ENCODE measurements around the gene LCN12. TPM values are rescaled to one million over a fixed set of nuclear protein-coding genes. Genes with fewer than 3 reads are reported as not detected.

Gene LCN12
- total RNA-seq, 1 donor from 2014 or later = not detected

DNA sequence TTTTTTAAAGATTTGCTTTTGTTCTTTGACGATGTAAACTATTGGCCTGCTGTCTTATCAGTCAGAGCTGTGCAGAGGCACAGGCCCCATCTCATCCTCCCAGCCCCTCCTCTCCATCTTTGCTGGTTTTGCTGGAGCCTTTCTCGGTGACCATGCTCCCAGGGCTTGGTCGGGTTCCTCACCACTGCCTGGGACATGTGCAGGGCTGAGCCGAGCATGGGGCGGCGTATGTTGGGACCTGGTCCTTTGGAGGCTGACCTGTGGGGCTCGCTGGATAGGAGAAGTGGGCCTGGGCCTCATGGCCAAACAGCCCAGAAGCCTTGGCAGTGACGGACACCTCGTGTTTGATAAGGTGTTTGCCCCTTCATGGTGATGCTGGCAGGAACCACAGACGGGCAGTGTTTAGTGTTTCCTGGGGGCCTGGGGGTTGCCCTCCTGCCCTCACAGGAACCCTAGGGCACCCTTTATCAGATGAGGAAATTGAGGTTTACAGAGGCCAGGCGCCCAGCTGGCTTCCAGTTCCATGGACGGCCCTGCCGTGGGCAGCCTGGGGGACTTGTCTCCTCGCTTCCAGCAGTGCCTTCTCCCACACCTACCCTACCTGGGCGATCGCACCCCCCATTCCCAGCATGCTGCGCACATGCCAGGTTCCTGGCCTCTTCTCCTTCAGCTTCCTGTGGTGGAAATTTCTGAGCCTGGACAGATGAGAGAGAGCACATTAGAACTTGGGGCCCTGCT is 38.2 kb upstream of the LCN12 start:
- TF ChIP-seq EZH2 (IDR thresholded peaks at IDR 0.05) (no peak), EZH2phosphoT487 (IDR thresholded peaks at IDR 0.05) (no peak)
- H3K27ac ChIP-seq = no peak overlapping the region
- Mint-ChIP-seq H3K4me1 (no peaks in the 10 kb centered on the region), H3K27ac (no peak overlapping the region), H3K9me3 (no peaks in the 10 kb centered on the region), H3K4me3 (no peak overlapping the region), H3K36me3 (peaks cover 10% of the 10 kb centered on the region), H3K27me3 (ENCODE audit: insufficient read depth, low read depth) (no peaks in the 10 kb centered on the region)
- H3K9ac ChIP-seq = no peak overlapping the region
- no peaks in the 10 kb centered on the region for H3K36me3 ChIP-seq
- H3K4me3 ChIP-seq = no peak overlapping the region
- no peak overlapping the region for H2AFZ ChIP-seq (replicated peaks)
- no peak for DNase-seq (ENCODE audit: low spot score)
- H3K4me1 ChIP-seq = no peaks in the 10 kb centered on the region
- H3K9me3 ChIP-seq (ENCODE audit: low read depth) = no peaks in the 10 kb centered on the region
- no peaks in the 10 kb centered on the region for H4K20me1 ChIP-seq (ENCODE audit: low read depth)
- H3K27me3 ChIP-seq = no peaks in the 10 kb centered on the region
- H3F3A ChIP-seq (ENCODE audit: low read depth) = no peaks in the 10 kb centered on the region
- no peaks in the 10 kb centered on the region for H3K79me2 ChIP-seq (ENCODE audit: low read depth)
- no peak overlapping the region for H3K4me2 ChIP-seq

- Histone ChIP-seq H3K27ac (no peak overlapping the region), H3K27me3 (no peaks in the 10 kb centered on the region), H3K4me2 (no peak overlapping the region), H3K9me3 (ENCODE audit: low read depth) (no peaks in the 10 kb centered on the region), H3K4me3 (no peak overlapping the region), H3K9ac (no peak overlapping the region), H3F3A (ENCODE audit: low read depth) (no peaks in the 10 kb centered on the region), H4K20me1 (ENCODE audit: low read depth) (no peaks in the 10 kb centered on the region), H2AFZ (replicated peaks) (no peak overlapping the region), H3K79me2 (ENCODE audit: low read depth) (no peaks in the 10 kb centered on the region), H3K4me1 (no peaks in the 10 kb centered on the region), H3K36me3 (no peaks in the 10 kb centered on the region)
- no peak for DNase-seq (ENCODE audit: low spot score)
- Mint-ChIP-seq H3K4me3 (peak overlapping the region; percentile 7), H3K9me3 (no peaks in the 10 kb centered on the region), H3K27ac (no peak overlapping the region), H3K4me1 (no peaks in the 10 kb centered on the region), H3K36me3 (peaks cover 16% of the 10 kb centered on the region), H3K27me3 (ENCODE audit: insufficient read depth, low read depth) (peaks cover 3% of the 10 kb centered on the region)
- TF ChIP-seq EZH2phosphoT487 (IDR thresholded peaks at IDR 0.05) (no peak), EZH2 (IDR thresholded peaks at IDR 0.05) (no peak), CTCF (IDR thresholded peaks at IDR 0.05) (no peak)
These were observed 36.3 kb upstream of the LCN12 start for GRCh38 chr9:136915632-136916329.

DNA sequence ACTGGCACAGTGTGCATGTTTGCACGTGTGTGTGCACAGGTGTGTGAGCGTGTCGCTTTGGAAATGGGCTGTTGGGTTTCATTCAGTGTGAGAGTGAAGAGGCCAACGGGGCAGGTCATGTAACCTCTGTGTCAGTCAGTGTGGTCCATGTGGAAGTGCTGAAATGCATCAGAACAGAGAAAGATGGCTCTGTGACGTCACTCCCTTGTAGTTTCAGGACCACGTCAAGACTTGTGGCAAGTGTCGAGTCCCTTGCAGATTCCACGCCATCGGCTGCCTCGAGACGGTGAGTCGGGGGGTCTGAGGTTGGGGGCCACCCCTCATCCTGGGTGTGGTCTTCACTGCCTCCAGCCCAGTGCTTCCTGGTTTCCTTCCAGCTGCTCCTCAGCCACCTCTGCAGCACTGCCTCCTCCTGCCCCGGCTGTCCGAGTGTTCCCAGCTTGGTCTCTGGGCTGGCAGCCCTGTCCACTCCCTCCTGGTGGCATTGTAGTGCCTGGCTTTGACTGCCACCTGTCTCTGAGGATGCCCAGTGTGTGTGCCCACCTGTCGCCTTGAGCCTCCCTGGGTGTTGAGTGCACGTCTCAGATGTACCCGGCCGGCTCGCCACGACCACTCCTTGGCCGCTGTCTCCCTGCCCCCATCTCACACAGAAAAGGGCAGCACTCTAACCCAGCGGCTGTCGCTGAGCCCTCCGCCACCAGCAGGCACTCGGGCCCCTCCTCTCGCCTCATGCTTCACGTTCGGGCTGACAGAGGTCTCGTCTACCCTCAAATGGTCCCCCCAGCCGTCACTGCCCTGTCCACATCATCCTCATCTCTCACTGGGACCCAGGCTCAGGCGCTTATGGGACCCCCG is 35.5 kb upstream of the LCN12 start:
- no peak for DNase-seq (ENCODE audit: low spot score)
- no peaks in the 10 kb centered on the region for H3K27me3 ChIP-seq
- TF ChIP-seq EZH2 (IDR thresholded peaks at IDR 0.05) (no peak), CTCF (IDR thresholded peaks at IDR 0.05) (no peak), EZH2phosphoT487 (IDR thresholded peaks at IDR 0.05) (no peak)
- H3K9me3 ChIP-seq (ENCODE audit: low read depth) = no peaks in the 10 kb centered on the region
- H3K9ac ChIP-seq = no peak overlapping the region
- no peaks in the 10 kb centered on the region for H3K4me1 Mint-ChIP-seq
- no peaks in the 10 kb centered on the region for H3K9me3 Mint-ChIP-seq
- no peaks in the 10 kb centered on the region for H3K36me3 ChIP-seq
- H3K4me2 ChIP-seq = no peak overlapping the region
- no peaks in the 10 kb centered on the region for H3K4me1 ChIP-seq
- no peaks in the 10 kb centered on the region for H4K20me1 ChIP-seq (ENCODE audit: low read depth)
- H2AFZ ChIP-seq (replicated peaks) = no peak overlapping the region
- H3K27me3 Mint-ChIP-seq (ENCODE audit: insufficient read depth, low read depth) = peaks cover 3% of the 10 kb centered on the region
- H3K4me3 ChIP-seq = no peak overlapping the region
- no peak overlapping the region for H3K27ac Mint-ChIP-seq
- no peak overlapping the region for H3K4me3 Mint-ChIP-seq
- H3K79me2 ChIP-seq (ENCODE audit: low read depth) = no peaks in the 10 kb centered on the region
- no peaks in the 10 kb centered on the region for H3F3A ChIP-seq (ENCODE audit: low read depth)
- H3K36me3 Mint-ChIP-seq = peaks cover 16% of the 10 kb centered on the region
- H3K27ac ChIP-seq = no peak overlapping the region

Measured in neural progenitor cell (in vitro differentiated cells).